ENCODE data around the gene SCAND1. TPM values are rescaled to one million over a fixed set of nuclear protein-coding genes. Genes with fewer than 3 reads are reported as not detected.
"Not testable (repeated sequence)": the region's sequence is repeated elsewhere in the genome, so short reads cannot be mapped to it uniquely, and the experiment has no call there.

SCAND1 gene
- total RNA-seq, 1 experiment from 2014 or later, result 59.6 TPM

DNA sequence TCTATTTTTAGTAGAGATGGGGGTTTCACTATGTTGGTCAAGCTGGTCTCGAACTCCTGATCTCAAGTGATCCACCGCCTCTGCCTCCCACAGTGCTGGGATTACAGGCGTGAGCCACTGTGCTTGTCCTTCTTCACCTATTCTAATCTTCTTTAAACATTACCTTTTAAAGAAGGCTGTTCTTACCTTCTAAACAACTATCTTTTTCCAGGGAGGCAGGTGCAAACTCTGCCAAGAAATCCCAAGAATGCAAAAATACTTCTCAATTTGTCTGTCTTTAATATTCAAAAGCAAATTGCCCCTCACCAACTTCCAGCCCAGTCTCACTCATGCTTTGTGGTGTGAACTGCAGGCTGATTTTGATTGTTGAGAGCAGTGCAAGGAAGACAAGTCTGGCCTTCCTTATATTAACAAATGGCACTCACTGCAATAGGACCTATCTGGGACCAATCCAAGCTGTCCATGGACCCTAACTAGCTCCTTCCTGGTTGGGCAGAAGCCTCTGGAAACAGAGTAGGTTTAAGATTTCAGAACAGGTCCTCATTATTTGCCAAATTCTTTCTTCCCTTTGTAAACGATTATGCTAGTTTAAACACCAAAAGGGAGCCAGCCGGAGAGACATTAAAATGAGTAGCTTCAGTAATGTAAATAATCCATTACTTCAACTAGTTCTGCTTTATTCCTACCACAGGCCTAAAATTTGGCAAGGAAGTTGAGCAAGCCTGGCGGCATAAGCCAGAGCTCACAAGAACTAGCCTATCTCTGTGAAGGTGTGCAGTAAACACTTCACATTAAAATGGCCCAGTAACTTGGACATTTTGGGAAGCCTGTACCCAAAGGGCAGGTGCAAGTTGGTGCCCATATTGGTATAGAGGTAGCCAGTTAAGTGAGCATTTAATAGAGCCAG lies 1.6 kb downstream of the SCAND1 start:
- intact Hi-C loops (cut with micrococcal nuclease; ENCODE audit: unreplicated experiment), result no loop called here
- BruUV-seq (replicated peaks), result TSS peak; percentile 90
- H3K27ac ChIP-seq (ENCODE audit: low read length), result peak overlapping the region; percentile 92
- POLR2A ChIA-PET, result no interaction called here
- CTCF ChIA-PET, result no interaction called here
- DNase-seq (ENCODE audit: low read depth, low spot score) (no peak), ATAC-seq (no peak)
- in situ Hi-C loops (cut with HindIII; ENCODE audit: low pct_unique_long_range_greater_than_20kb, low sequenced_read_pairs), result no loop called here
- peak overlapping the region; percentile 85 to 95 for H3K4me3 ChIP-seq (ENCODE audit: low read depth in 2 of 2, low read length in 2 of 2)
- H3K4me1 ChIP-seq (ENCODE audit: control insufficient read depth, insufficient read depth, low read length), result peaks cover 8% of the 10 kb centered on the region
- no peaks in the 10 kb centered on the region for H3K36me3 ChIP-seq (ENCODE audit: control insufficient read depth, insufficient read depth, low read length)
- no peaks in the 10 kb centered on the region for H3K9me3 ChIP-seq (ENCODE audit: control insufficient read depth, insufficient read depth, low read depth, low read length)
- H3K27me3 ChIP-seq (ENCODE audit: control insufficient read depth, insufficient read depth, low read length), result no peaks in the 10 kb centered on the region
- TF ChIP-seq TCF7L2 (IDR thresholded peaks at IDR 0.05; ENCODE audit: low read depth, low read length), result no peak

DNA sequence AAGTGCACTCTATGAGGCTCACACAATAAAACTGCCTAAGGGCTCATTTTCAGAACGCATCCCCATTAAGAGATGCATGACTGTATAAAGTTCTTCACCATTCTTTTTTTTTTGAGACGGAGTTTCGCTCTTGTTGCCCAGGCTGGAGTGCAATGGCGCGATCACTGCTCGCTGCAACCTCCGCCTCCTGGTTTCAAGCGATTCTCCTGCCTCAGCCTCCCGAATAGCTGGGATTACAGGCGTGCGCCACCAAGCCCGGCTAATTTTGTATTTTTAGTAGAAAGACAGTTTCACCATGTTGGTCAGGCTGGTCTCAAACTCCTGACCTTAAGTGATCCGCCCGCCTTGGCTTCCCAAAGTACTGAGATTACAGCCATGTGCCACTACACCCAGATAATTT lies 2.2 kb downstream of the SCAND1 start:
- BruUV-seq (replicated peaks); H3K27ac ChIP-seq (ENCODE audit: low read length); DNase-seq (ENCODE audit: low read depth, low spot score); CTCF ChIA-PET; H3K36me3 ChIP-seq (ENCODE audit: control insufficient read depth, insufficient read depth, low read length); intact Hi-C loops (cut with micrococcal nuclease; ENCODE audit: unreplicated experiment); H3K4me3 ChIP-seq (ENCODE audit: low read depth in 2 of 2, low read length in 2 of 2); in situ Hi-C loops (cut with HindIII; ENCODE audit: low pct_unique_long_range_greater_than_20kb, low sequenced_read_pairs); H3K4me1 ChIP-seq (ENCODE audit: control insufficient read depth, insufficient read depth, low read length); POLR2A ChIA-PET; ATAC-seq; H3K27me3 ChIP-seq (ENCODE audit: control insufficient read depth, insufficient read depth, low read length); H3K9me3 ChIP-seq (ENCODE audit: control insufficient read depth, insufficient read depth, low read depth, low read length): not testable (repeated sequence)

DNA sequence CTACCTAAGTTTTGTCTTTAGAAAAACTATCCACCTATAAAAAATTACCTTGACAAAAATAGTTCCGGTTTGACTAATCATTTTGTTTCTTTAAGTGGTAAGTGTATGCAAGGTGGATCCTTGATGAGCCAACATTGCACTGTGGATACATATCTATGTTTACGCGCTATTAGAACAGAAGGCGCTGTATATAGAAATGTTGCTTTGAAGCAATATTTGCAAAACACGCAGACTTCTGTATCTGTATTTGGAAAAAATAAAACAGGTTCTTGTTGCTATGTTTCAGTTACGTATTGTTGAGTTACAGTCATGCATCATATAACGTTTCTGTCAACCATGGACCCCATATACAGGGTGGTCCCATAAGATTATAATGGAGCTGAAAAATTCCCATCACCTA lies 4.2 kb downstream of the SCAND1 start:
- H3K27me3 ChIP-seq (ENCODE audit: control insufficient read depth, insufficient read depth, low read length), result no peaks in the 10 kb centered on the region
- H3K36me3 ChIP-seq (ENCODE audit: control insufficient read depth, insufficient read depth, low read length), result no peaks in the 10 kb centered on the region
- DNase-seq (ENCODE audit: low read depth, low spot score) (no peak), ATAC-seq (no peak)
- intact Hi-C loops (cut with micrococcal nuclease; ENCODE audit: unreplicated experiment) (no loop called here), in situ Hi-C loops (cut with HindIII; ENCODE audit: low pct_unique_long_range_greater_than_20kb, low sequenced_read_pairs) (no loop called here)
- TF ChIP-seq, protein P1, sequence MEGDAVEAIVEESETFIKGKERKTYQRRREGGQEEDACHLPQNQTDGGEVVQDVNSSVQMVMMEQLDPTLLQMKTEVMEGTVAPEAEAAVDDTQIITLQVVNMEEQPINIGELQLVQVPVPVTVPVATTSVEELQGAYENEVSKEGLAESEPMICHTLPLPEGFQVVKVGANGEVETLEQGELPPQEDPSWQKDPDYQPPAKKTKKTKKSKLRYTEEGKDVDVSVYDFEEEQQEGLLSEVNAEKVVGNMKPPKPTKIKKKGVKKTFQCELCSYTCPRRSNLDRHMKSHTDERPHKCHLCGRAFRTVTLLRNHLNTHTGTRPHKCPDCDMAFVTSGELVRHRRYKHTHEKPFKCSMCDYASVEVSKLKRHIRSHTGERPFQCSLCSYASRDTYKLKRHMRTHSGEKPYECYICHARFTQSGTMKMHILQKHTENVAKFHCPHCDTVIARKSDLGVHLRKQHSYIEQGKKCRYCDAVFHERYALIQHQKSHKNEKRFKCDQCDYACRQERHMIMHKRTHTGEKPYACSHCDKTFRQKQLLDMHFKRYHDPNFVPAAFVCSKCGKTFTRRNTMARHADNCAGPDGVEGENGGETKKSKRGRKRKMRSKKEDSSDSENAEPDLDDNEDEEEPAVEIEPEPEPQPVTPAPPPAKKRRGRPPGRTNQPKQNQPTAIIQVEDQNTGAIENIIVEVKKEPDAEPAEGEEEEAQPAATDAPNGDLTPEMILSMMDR (IDR thresholded peaks at IDR 0.05), result no peak
- TF ChIP-seq POLR2AphosphoS5 (IDR thresholded peaks at IDR 0.05; ENCODE audit: low read depth, low read length) (no peak), SIN3A (IDR thresholded peaks at IDR 0.05; ENCODE audit: borderline replicate concordance, insufficient read depth, low read depth, low read length) (no peak), TCF7L2 (IDR thresholded peaks at IDR 0.05; ENCODE audit: low read depth, low read length) (no peak)
- TF ChIP-seq, protein P2, sequence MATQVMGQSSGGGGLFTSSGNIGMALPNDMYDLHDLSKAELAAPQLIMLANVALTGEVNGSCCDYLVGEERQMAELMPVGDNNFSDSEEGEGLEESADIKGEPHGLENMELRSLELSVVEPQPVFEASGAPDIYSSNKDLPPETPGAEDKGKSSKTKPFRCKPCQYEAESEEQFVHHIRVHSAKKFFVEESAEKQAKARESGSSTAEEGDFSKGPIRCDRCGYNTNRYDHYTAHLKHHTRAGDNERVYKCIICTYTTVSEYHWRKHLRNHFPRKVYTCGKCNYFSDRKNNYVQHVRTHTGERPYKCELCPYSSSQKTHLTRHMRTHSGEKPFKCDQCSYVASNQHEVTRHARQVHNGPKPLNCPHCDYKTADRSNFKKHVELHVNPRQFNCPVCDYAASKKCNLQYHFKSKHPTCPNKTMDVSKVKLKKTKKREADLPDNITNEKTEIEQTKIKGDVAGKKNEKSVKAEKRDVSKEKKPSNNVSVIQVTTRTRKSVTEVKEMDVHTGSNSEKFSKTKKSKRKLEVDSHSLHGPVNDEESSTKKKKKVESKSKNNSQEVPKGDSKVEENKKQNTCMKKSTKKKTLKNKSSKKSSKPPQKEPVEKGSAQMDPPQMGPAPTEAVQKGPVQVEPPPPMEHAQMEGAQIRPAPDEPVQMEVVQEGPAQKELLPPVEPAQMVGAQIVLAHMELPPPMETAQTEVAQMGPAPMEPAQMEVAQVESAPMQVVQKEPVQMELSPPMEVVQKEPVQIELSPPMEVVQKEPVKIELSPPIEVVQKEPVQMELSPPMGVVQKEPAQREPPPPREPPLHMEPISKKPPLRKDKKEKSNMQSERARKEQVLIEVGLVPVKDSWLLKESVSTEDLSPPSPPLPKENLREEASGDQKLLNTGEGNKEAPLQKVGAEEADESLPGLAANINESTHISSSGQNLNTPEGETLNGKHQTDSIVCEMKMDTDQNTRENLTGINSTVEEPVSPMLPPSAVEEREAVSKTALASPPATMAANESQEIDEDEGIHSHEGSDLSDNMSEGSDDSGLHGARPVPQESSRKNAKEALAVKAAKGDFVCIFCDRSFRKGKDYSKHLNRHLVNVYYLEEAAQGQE (IDR thresholded peaks at IDR 0.05; ENCODE audit: insufficient read depth in 1 of 2, low read depth in 2 of 2, low read length in 1 of 2), result no peak
- no peaks in the 10 kb centered on the region for H3K9me3 ChIP-seq (ENCODE audit: control insufficient read depth, insufficient read depth, low read depth, low read length)
- no TSS peak for BruUV-seq (replicated peaks)
- peaks cover 5% of the 10 kb centered on the region for H3K4me1 ChIP-seq (ENCODE audit: control insufficient read depth, insufficient read depth, low read length)
- no peak overlapping the region for H3K4me3 ChIP-seq (ENCODE audit: low read depth in 2 of 2, low read length in 2 of 2)
- CTCF ChIA-PET, result no interaction called here
- POLR2A ChIA-PET, result interaction anchor here (0.5 kb wide), 1 partner anchor 17 kb away, joined by 8 read pairs; no protein-coding TSS in a partner anchor
- no peak overlapping the region for H3K27ac ChIP-seq (ENCODE audit: low read length)
